Measurements from ENCODE around the gene GFM2.

- TF ChIP-seq CHD2 (IDR thresholded peaks at IDR 0.05; ENCODE audit: low read length, partially characterized antibody) (no peak), CTCF (IDR thresholded peaks at IDR 0.05) (peak; percentile 67), EP300 (IDR thresholded peaks at IDR 0.05; ENCODE audit: borderline replicate concordance in 1 of 2, low read depth in 1 of 2, low read length in 1 of 2) (no peak), RFX5 (IDR thresholded peaks at IDR 0.05; ENCODE audit: low read length) (no peak), POLR2AphosphoS5 (IDR thresholded peaks at IDR 0.05; ENCODE audit: low read depth, low read length) (no peak), GABPA (IDR thresholded peaks at IDR 0.05; ENCODE audit: low read depth) (no peak), YY1 (IDR thresholded peaks at IDR 0.05; ENCODE audit: low read depth) (peak; percentile 56; the same call in 1 of the 2 replicates), TAF1 (IDR thresholded peaks at IDR 0.05; ENCODE audit: borderline replicate concordance, low read depth, low read length) (no peak), ELF1 (IDR thresholded peaks at IDR 0.05) (no peak), SMC3 (IDR thresholded peaks at IDR 0.05; ENCODE audit: low read depth, low read length) (peak; percentile 63), MXI1 (IDR thresholded peaks at IDR 0.05; ENCODE audit: low read depth, low read length) (no peak), FOXM1 (IDR thresholded peaks at IDR 0.05; ENCODE audit: low read depth) (no peak)
Observed at GRCh38 chr5:74673011-74673790, 93.7 kb downstream of the GFM2 start.
